Liver (tissue), 9 donors: ENCODE measurements around the gene GBP1. TPM values are rescaled to one million over a fixed set of nuclear protein-coding genes. Genes with fewer than 3 reads are reported as not detected.
"Not testable (repeated sequence)": the region's sequence is repeated elsewhere in the genome, so short reads cannot be mapped to it uniquely, and the experiment has no call there.

Source experiments
- DNase-seq: peaks from one replicate; pipeline ENCODE4 v3.0.0-alpha.2; 2017; ENCODE audit warnings: low spot score
- H3K27ac ChIP-seq, 2 donors: one replicate each; pipeline ENCODE4 v1.7.0; 2013; ENCODE audit warnings: inconsistent platforms in 2 of 2, low read length in 2 of 2, control low read depth in 1 of 2, low read depth in 1 of 2, mild to moderate bottlenecking in 1 of 2
- H3K27me3 ChIP-seq, 4 donors: one replicate each; pipeline versions ENCODE4 v1.6.1 to v1.7.0; 2013; ENCODE audit warnings: low read length in 3 of 4, inconsistent platforms in 1 of 4, mild to moderate bottlenecking in 1 of 4, moderate library complexity in 1 of 4; ENCODE audit not compliant: control insufficient read depth in 4 of 4, insufficient read depth in 4 of 4
- H3K36me3 ChIP-seq, 4 donors: one replicate each; pipeline versions ENCODE4 v1.6.1 to v1.7.0; 2013; ENCODE audit warnings: low read length in 3 of 4, mild to moderate bottlenecking in 3 of 4, low read depth in 1 of 4, moderate library complexity in 1 of 4; ENCODE audit not compliant: control insufficient read depth in 4 of 4, insufficient read depth in 3 of 4
- H3K4me1 ChIP-seq, 4 donors: one replicate each; pipeline versions ENCODE4 v1.6.1 to v1.7.0; 2013; ENCODE audit warnings: low read length in 3 of 4, mild to moderate bottlenecking in 3 of 4, moderate library complexity in 1 of 4; ENCODE audit not compliant: control insufficient read depth in 4 of 4, insufficient read depth in 4 of 4
- H3K4me3 ChIP-seq, 3 donors: one replicate each; pipeline versions ENCODE4 v1.6.1 to v1.7.0; 2013; ENCODE audit warnings: low read length in 3 of 3, control low read depth in 1 of 3, low read depth in 1 of 3, mild to moderate bottlenecking in 1 of 3
- H3K9ac ChIP-seq, 2 donors: one replicate each; pipeline ENCODE4 v1.7.0; 2013; ENCODE audit warnings: low read length in 2 of 2, mild to moderate bottlenecking in 2 of 2, moderate library complexity in 2 of 2, control low read depth in 1 of 2, low read depth in 1 of 2
- H3K9me3 ChIP-seq, 4 donors: one replicate each; pipeline versions ENCODE4 v1.6.1 to v1.7.0; 2013; ENCODE audit warnings: low read length in 3 of 4; ENCODE audit not compliant: control insufficient read depth in 4 of 4
- ATF3 ChIP-seq: IDR thresholded peaks from 2 replicates; pipeline ENCODE4 v1.6.1; 2016; ENCODE audit warnings: antibody characterized with exemption
- EGR1 ChIP-seq, 2 donors: IDR thresholded peaks; 2 replicates each; pipeline ENCODE4 v1.6.1; 2016 to 2018; ENCODE audit warnings: antibody characterized with exemption in 2 of 2, low read depth in 2 of 2
- FOXA1 ChIP-seq: IDR thresholded peaks from 2 replicates; pipeline ENCODE4 v1.6.1; 2016; ENCODE audit warnings: antibody characterized with exemption
- FOXA2 ChIP-seq: IDR thresholded peaks from 2 replicates; pipeline ENCODE4 v1.6.1; 2016; ENCODE audit warnings: antibody characterized with exemption
- GABPA ChIP-seq, 2 donors: IDR thresholded peaks in 1 of 2; conservative IDR thresholded peaks in 1 of 2; 2 replicates each; pipeline ENCODE4 v1.6.1; 2016; ENCODE audit warnings: antibody characterized with exemption in 2 of 2, mild to moderate bottlenecking in 1 of 2, moderate library complexity in 1 of 2
- HNF4A ChIP-seq, 2 donors: conservative IDR thresholded peaks; 2 replicates each; pipeline ENCODE4 v1.6.1; 2016; ENCODE audit warnings: antibody characterized with exemption in 2 of 2, mild to moderate bottlenecking in 2 of 2
- HNF4G ChIP-seq: IDR thresholded peaks from 2 replicates; pipeline ENCODE4 v1.6.1; 2016; ENCODE audit warnings: antibody characterized with exemption
- JUND ChIP-seq, 2 donors: IDR thresholded peaks; 2 replicates each; pipeline ENCODE4 v1.6.1; 2016; ENCODE audit warnings: antibody characterized with exemption in 2 of 2
- MAX ChIP-seq: IDR thresholded peaks from 2 replicates; pipeline ENCODE4 v1.6.1; 2016; ENCODE audit warnings: antibody characterized with exemption
- NR2F2 ChIP-seq: IDR thresholded peaks from 2 replicates; pipeline ENCODE4 v1.6.1; 2016; ENCODE audit warnings: antibody characterized with exemption
- RAD21 ChIP-seq, 2 donors: IDR thresholded peaks; 2 replicates each; pipeline ENCODE4 v1.6.1; 2016; ENCODE audit warnings: antibody characterized with exemption in 2 of 2, mild to moderate bottlenecking in 2 of 2
- REST ChIP-seq: IDR thresholded peaks from 2 replicates; pipeline ENCODE4 v1.6.1; 2016; ENCODE audit warnings: antibody characterized with exemption, mild to moderate bottlenecking
- RXRA ChIP-seq, 2 donors: IDR thresholded peaks; 2 replicates each; pipeline ENCODE4 v1.6.1; 2017 to 2018; ENCODE audit warnings: antibody characterized with exemption in 2 of 2, mild to moderate bottlenecking in 1 of 2
- SP1 ChIP-seq: IDR thresholded peaks from 2 replicates; pipeline ENCODE4 v1.6.1; 2018; ENCODE audit warnings: antibody characterized with exemption, mild to moderate bottlenecking
- TAF1 ChIP-seq: conservative IDR thresholded peaks from 2 replicates; pipeline ENCODE4 v1.6.1; 2016; ENCODE audit warnings: antibody characterized with exemption, mild to moderate bottlenecking
- YY1 ChIP-seq: IDR thresholded peaks from 2 replicates; pipeline ENCODE4 v1.6.1; 2016; ENCODE audit warnings: antibody characterized with exemption, mild to moderate bottlenecking
- ZBTB33 ChIP-seq: IDR thresholded peaks from 2 replicates; pipeline ENCODE4 v1.6.1; 2016; ENCODE audit warnings: antibody characterized with exemption
- WGBS: extraction: QIAGEN DNeasy Blood & Tissue Kit; methylation state at CpG from one replicate; pipeline ENCODE4 v1.1.7; 2013; 5-methylcytosine and 5-hydroxymethylcytosine counted together
- polyA plus RNA-seq, 2 donors: library from polyadenylated mRNA; stranded (reverse) in 1 of 2; unstranded in 1 of 2; fragments of 200-250 nt in 1 of 2; fragments of >200 nt in 1 of 2; fragmentation: Nextera tagmentation in 1 of 2; extraction: Ambion mirVana in 1 of 2; gene quantifications; one replicate each; pipeline versions ENCODE4 v1.2.1 to v1.2.3, GENCODE V29; 2013 to 2015
- total RNA-seq, 2 donors: library from RNA; depleted of rRNA; stranded (reverse); fragments of >200 nt; gene quantifications; one replicate each; pipeline ENCODE4 v1.2.3, GENCODE V29; 2014
- TF ChIP-seq, protein P1 (sequence below): fragments of 150-350 bp; IDR thresholded peaks from 2 replicates; pipeline ENCODE4 v1.5.1; 2017; ENCODE audit warnings: improper control_type of control experiment, low read depth, low read length; ENCODE audit not compliant: missing input control
- donor health status: healthy.
- donor health status: healthy.
- donor health status: healthy.
- donor health status: healthy.
- donor health status: healthy.

Gene GBP1
- total and polyA plus RNA-seq, 4 donors: 9.1 to 72.6 (median 20.1) TPM

DNA sequence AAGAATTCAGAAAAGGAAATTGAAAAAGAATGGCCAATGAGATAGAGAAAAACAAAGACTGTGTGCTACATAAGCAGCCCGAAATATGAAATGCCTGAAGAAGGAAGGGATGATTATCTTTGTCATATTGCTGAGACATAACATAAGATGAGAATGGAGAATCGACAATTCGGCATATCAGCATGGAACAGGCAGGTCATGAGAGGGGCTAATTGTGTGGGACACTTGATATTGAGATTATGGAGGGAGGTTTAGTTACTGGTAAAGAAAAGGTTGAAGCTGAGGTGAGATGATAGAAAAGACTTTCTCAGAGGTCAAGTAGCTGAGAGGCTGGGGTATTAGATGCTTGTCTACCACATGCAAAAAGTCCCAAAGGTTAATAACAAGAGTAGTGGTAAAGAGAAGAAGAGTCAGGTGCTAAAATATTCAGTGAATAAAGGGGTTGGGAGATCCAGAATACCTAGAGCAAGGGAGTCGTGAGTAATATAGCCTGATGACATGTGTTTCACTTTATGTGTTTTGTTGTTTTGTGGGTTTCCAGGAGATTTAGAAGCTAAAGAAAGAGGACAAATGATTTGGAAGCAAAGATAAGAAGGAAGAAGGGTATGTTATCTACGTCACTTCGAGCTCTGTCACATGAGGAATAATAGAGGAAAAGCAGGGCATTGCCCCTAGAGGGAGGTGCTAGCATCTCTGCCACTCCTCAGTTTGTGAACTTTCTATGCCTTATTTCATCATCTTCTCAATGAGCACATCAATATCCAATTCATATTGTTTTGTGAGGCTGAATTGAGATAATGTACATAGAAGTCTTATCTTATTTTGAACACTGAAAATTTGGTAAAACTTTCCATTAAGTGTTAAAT is 18.5 kb downstream of the GBP1 start:
- DNase-seq, H3K9ac ChIP-seq, H3K36me3 ChIP-seq, H3K27me3 ChIP-seq, H3K27ac ChIP-seq, H3K4me3 ChIP-seq, H3K9me3 ChIP-seq: not testable (repeated sequence)
- peaks cover 2 to 26% (median 10%) of the 10 kb centered on the region in 4 donors for H3K4me1 ChIP-seq
- 73% methylated on average over 6 of the region's 6 CpGs for WGBS
- TF ChIP-seq RAD21 (IDR thresholded peaks at IDR 0.05) (peak in 1 of 2 donors; percentile 15), ATF3 (peak; percentile 52), RXRA (IDR thresholded peaks at IDR 0.05) (peak; percentile 52 to 80), HNF4A (conservative IDR thresholded peaks at IDR 0.05) (peak; percentile 14 to 35)

DNA sequence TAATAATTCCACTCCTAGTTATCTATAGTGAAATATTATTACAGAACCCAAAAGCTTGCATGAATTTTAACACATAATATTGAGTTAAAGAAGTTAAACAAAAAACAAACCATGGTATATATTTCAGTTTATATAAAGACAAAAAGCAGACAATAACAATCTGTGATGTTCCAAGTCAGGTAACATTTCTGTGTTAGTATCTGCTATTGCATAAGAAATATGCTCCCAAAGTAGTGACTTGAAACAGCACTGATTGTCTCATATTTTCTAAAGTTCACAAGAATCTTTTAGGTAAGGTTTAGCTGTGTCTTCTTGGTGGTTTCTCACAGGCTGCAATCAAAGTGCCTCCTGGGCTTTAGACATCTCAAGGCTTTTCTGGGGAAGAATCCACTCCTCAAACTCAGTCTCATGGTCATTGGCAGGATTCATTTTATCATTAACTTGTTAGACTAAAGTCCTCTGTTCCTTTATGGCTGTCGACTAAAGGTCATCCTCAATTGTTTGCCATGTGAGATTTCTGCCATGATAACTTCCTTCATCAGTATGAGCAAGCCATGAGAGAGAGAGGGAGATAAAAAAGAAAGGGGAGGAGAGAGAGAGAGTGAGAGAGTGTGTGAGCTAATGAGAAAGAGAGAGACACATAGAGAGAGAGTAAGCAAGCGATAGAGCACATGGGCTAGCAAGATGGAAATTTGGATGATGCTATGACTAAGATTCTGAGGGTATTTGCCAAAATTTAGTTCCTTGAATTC is 19.9 kb downstream of the GBP1 start:
- 28% methylated on average over 2 of the region's 2 CpGs for WGBS
- no peak for DNase-seq
- TF ChIP-seq NR2F2 (peak; percentile 38), EGR1 (IDR thresholded peaks at IDR 0.05; ENCODE audit: low read depth in 2 of 2) (peak in 1 of 2 donors; percentile 27), MAX (peak; percentile 78), RAD21 (IDR thresholded peaks at IDR 0.05) (peak; percentile 38 to 59), FOXA1 (no peak), SP1 (peak; percentile 97), ATF3 (peak; percentile 64), REST (peak; percentile 47), YY1 (peak; percentile 95), RXRA (IDR thresholded peaks at IDR 0.05) (peak; percentile 82 to 91), HNF4A (conservative IDR thresholded peaks at IDR 0.05) (peak; percentile 95 to 98), ZBTB33 (peak; percentile 74), JUND (IDR thresholded peaks at IDR 0.05) (peak; percentile 72 to 84), GABPA (IDR thresholded peaks at IDR 0.05 in 1 of 2, conservative IDR thresholded peaks at IDR 0.05 in 1 of 2) (no peak), FOXA2 (peak; percentile 57), TAF1 (peak; percentile 57), HNF4G (peak; percentile 95)
- TF ChIP-seq, protein P1, sequence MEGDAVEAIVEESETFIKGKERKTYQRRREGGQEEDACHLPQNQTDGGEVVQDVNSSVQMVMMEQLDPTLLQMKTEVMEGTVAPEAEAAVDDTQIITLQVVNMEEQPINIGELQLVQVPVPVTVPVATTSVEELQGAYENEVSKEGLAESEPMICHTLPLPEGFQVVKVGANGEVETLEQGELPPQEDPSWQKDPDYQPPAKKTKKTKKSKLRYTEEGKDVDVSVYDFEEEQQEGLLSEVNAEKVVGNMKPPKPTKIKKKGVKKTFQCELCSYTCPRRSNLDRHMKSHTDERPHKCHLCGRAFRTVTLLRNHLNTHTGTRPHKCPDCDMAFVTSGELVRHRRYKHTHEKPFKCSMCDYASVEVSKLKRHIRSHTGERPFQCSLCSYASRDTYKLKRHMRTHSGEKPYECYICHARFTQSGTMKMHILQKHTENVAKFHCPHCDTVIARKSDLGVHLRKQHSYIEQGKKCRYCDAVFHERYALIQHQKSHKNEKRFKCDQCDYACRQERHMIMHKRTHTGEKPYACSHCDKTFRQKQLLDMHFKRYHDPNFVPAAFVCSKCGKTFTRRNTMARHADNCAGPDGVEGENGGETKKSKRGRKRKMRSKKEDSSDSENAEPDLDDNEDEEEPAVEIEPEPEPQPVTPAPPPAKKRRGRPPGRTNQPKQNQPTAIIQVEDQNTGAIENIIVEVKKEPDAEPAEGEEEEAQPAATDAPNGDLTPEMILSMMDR: no peak
- Histone ChIP-seq H3K4me3 (no peak overlapping the region), H3K9ac (no peak overlapping the region), H3K27ac (peak overlapping the region; percentile 35 to 70), H3K36me3 (peaks cover 0 to 4% (median 2%) of the 10 kb centered on the region in 4 donors), H3K4me1 (peaks cover 2 to 26% (median 10%) of the 10 kb centered on the region in 4 donors), H3K9me3 (peaks cover 5 to 8% (median 7%) of the 10 kb centered on the region in 4 donors), H3K27me3 (no peaks in the 10 kb centered on the region)
